Measurements from ENCODE around the gene ADGRG1. TPM values are rescaled to one million over a fixed set of nuclear protein-coding genes. Genes with fewer than 3 reads are reported as not detected.
A peak's percentile ranks its signal among the peaks of the same experiment; 100 is the strongest.

ADGRG1 gene
- total RNA-seq, 4 donors from 2014 or later: 6.5 to 87.0 (median 7.8) TPM

GRCh38 chr16:57632568-57632967 lies 4.1 kb downstream of the ADGRG1 start:
- DNase-seq: no peak
- no peaks in the 10 kb centered on the region for H3K27me3 ChIP-seq
- TF ChIP-seq CTCF (IDR thresholded peaks at IDR 0.05) (no peak), POLR2A (IDR thresholded peaks at IDR 0.05) (no peak)
- no peaks in the 10 kb centered on the region for H3K36me3 ChIP-seq
- H3K4me3 ChIP-seq: no peak overlapping the region
- H3K9me3 ChIP-seq: no peaks in the 10 kb centered on the region
- H3K27ac ChIP-seq: peak overlapping the region in 1 of 2 donors; percentile 57
- intact Hi-C loops (cut with DNase I; ENCODE audit: low total_unique reads): no loop called here
- H3K4me1 ChIP-seq: peaks cover 5% of the 10 kb centered on the region in 2 donors

- H3K27ac ChIP-seq: peak overlapping the region; percentile 40 to 57
- no peaks in the 10 kb centered on the region for H3K27me3 ChIP-seq
These were observed 5.1 kb downstream of the ADGRG1 start for GRCh38 chr16:57633383-57634064.

GRCh38 chr16:57634171-57634570 lies 5.7 kb downstream of the ADGRG1 start:
- intact Hi-C loops (cut with DNase I; ENCODE audit: low total_unique reads): no loop called here
- no peaks in the 10 kb centered on the region for H3K4me1 ChIP-seq
- H3K4me3 ChIP-seq: no peak overlapping the region
- H3K27ac ChIP-seq: peak overlapping the region; percentile 40 to 43
- no peaks in the 10 kb centered on the region for H3K36me3 ChIP-seq
- no peaks in the 10 kb centered on the region for H3K27me3 ChIP-seq
- no peak for TF ChIP-seq CTCF (IDR thresholded peaks at IDR 0.05)
- DNase-seq: no peak
- H3K9me3 ChIP-seq: no peaks in the 10 kb centered on the region

More at GRCh38 chr16:57633383-57634064, 5.1 kb downstream of the ADGRG1 start:
- no peaks in the 10 kb centered on the region for H3K9me3 ChIP-seq
- no peaks in the 10 kb centered on the region for H3K4me1 ChIP-seq
- DNase-seq: no peak
- intact Hi-C loops (cut with DNase I; ENCODE audit: low total_unique reads): no loop called here
- TF ChIP-seq POLR2A (IDR thresholded peaks at IDR 0.05): no peak
- no peak for TF ChIP-seq CTCF (IDR thresholded peaks at IDR 0.05)
- no peaks in the 10 kb centered on the region for H3K36me3 ChIP-seq
- no peak overlapping the region for H3K4me3 ChIP-seq

- Histone ChIP-seq H3K27me3 (no peaks in the 10 kb centered on the region), H3K4me1 (no peaks in the 10 kb centered on the region), H3K4me3 (no peak overlapping the region), H3K36me3 (no peaks in the 10 kb centered on the region), H3K27ac (peak overlapping the region in 1 of 2 donors; percentile 72), H3K9me3 (no peaks in the 10 kb centered on the region)
- intact Hi-C loops (cut with DNase I; ENCODE audit: low total_unique reads): no loop called here
- DNase-seq: no peak
- TF ChIP-seq CTCF (IDR thresholded peaks at IDR 0.05) (no peak), POLR2A (IDR thresholded peaks at IDR 0.05) (no peak)
These were observed 7.1 kb downstream of the ADGRG1 start for GRCh38 chr16:57635266-57636097.

DNA sequence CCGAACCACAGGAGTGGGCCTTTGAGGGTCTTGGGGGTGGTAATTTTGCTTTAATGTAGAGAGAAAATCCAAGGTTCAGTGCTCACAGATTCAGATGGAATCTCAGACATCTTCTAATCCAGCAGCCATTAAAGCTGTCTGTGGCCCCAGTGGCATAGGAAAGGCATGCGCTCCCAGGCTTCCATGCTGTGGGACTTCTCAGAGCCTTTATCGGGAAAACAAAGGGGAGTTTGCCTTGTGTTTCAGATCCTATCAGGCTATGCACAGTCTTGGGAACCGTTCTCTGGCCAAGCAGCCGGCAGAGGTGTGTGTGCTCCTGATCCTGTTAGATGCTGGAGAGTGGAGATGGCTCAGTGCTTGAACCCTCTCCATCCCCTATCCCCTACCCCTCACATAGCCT lies 7.8 kb downstream of the ADGRG1 start:
- H3K4me3 ChIP-seq: no peak overlapping the region
- intact Hi-C loops (cut with DNase I; ENCODE audit: low total_unique reads): no loop called here
- H3K9me3 ChIP-seq: no peaks in the 10 kb centered on the region
- H3K4me1 ChIP-seq: no peaks in the 10 kb centered on the region
- H3K27ac ChIP-seq: peak overlapping the region; percentile 65 to 72
- no peaks in the 10 kb centered on the region for H3K36me3 ChIP-seq
- TF ChIP-seq POLR2A (IDR thresholded peaks at IDR 0.05): no peak
- TF ChIP-seq CTCF (IDR thresholded peaks at IDR 0.05): no peak
- no peak for DNase-seq
- H3K27me3 ChIP-seq: no peaks in the 10 kb centered on the region

Measured in uterus (tissue), 4 donors.